Subcutaneous abdominal adipose tissue (tissue), 5 donors: Measurements from ENCODE around the gene PGM1.
A peak's percentile ranks its signal among the peaks of the same experiment; 100 is the strongest.

Experiments used
- H3K27ac ChIP-seq: one replicate; pipeline ENCODE4 v1.7.0; 2013; ENCODE audit warnings: low read depth, mild to moderate bottlenecking, inconsistent platforms, low read length, moderate library complexity
- H3K27me3 ChIP-seq, 5 donors: one replicate each; pipeline ENCODE4 v1.7.0; 2013; ENCODE audit warnings: low read length in 5 of 5, inconsistent platforms in 1 of 5; ENCODE audit not compliant: control insufficient read depth in 5 of 5, insufficient read depth in 4 of 5
- H3K36me3 ChIP-seq, 5 donors: one replicate each; pipeline ENCODE4 v1.7.0; 2013; ENCODE audit warnings: low read length in 5 of 5; ENCODE audit not compliant: control insufficient read depth in 5 of 5, insufficient read depth in 5 of 5
- H3K4me1 ChIP-seq, 5 donors: one replicate each; pipeline ENCODE4 v1.7.0; 2013; ENCODE audit warnings: low read length in 5 of 5, mild to moderate bottlenecking in 3 of 5, moderate library complexity in 1 of 5; ENCODE audit not compliant: control insufficient read depth in 5 of 5, insufficient read depth in 5 of 5
- H3K4me3 ChIP-seq, 5 donors: one replicate each; pipeline ENCODE4 v1.7.0; 2013; ENCODE audit warnings: low read length in 5 of 5, low read depth in 1 of 5
- H3K9ac ChIP-seq, 5 donors: one replicate each; pipeline ENCODE4 v1.7.0; 2013; ENCODE audit warnings: low read length in 5 of 5, mild to moderate bottlenecking in 4 of 5, moderate library complexity in 3 of 5
- H3K9me3 ChIP-seq, 5 donors: one replicate each; pipeline ENCODE4 v1.7.0; 2013; ENCODE audit warnings: low read length in 5 of 5; ENCODE audit not compliant: control insufficient read depth in 5 of 5
- donor health status: healthy.
- donor health status: healthy.
- donor health status: healthy.
- donor health status: healthy.
- donor health status: healthy.

PGM1 gene

DNA sequence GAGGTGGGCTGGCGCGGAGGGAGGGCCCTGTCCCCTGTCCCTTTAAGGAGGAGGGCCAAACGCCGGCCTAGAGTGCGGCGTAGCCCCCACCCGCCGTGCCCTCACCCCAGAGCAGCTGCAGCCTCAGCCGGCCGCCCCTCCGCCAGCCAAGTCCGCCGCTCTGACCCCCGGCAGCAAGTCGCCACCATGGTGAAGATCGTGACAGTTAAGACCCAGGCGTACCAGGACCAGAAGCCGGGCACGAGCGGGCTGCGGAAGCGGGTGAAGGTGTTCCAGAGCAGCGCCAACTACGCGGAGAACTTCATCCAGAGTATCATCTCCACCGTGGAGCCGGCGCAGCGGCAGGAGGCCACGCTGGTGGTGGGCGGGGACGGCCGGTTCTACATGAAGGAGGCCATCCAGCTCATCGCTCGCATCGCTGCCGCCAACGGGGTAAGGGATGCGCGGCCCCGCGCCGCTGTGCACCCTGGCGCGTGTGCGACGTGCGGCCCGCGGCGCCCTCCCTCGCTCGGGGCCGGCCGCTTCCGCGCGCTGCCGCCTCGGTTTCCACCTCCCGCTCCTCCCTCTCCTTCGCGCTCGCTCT is at the start of gene PGM1:
Gene PGM1 (plus strand): TSS at position 109 of the 583 bp plus-strand sequence. CDS start 78 bp downstream, at position 187.
- H3K4me3 ChIP-seq, result peak within 1 kb of the TSS; percentile 68 to 94 (median 88)
- H3K9me3 ChIP-seq, result no peaks in the 10 kb centered on the region
- peak within 1 kb of the TSS; percentile 87 to 94 (median 90) for H3K9ac ChIP-seq
- no peaks in the 10 kb centered on the region for H3K36me3 ChIP-seq
- no peaks in the 10 kb centered on the region for H3K27me3 ChIP-seq
- peaks cover 0 to 41% (median 33%) of the 10 kb centered on the region in 5 donors for H3K4me1 ChIP-seq
- H3K27ac ChIP-seq, result peak within 1 kb of the TSS; percentile 93

DNA sequence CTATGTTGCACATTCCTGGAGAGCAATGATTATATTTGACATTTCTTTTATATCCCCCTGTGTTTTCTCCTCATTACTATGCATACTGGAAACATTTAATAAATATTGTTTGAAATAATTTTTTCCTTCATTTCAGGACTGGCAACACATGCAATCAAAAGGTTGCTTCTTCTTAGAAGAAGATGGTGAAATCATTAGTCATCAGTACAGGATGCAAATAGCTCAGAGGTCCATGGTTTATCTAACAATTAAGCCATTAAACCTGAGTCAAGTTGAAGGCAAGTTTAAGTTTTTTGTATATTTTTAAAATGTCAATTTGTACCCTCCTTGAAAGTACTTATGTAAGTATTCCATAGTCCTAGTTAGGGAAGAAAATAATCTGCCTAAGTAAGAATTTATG is 47.4 kb upstream of the PGM1 start:
- Histone ChIP-seq H3K36me3 (peaks cover 0 to 3% (median 0%) of the 10 kb centered on the region in 5 donors), H3K27ac (no peak overlapping the region), H3K27me3 (no peaks in the 10 kb centered on the region), H3K9ac (no peak overlapping the region), H3K4me3 (no peak overlapping the region), H3K4me1 (peaks cover 0 to 6% (median 4%) of the 10 kb centered on the region in 5 donors), H3K9me3 (no peaks in the 10 kb centered on the region)

DNA sequence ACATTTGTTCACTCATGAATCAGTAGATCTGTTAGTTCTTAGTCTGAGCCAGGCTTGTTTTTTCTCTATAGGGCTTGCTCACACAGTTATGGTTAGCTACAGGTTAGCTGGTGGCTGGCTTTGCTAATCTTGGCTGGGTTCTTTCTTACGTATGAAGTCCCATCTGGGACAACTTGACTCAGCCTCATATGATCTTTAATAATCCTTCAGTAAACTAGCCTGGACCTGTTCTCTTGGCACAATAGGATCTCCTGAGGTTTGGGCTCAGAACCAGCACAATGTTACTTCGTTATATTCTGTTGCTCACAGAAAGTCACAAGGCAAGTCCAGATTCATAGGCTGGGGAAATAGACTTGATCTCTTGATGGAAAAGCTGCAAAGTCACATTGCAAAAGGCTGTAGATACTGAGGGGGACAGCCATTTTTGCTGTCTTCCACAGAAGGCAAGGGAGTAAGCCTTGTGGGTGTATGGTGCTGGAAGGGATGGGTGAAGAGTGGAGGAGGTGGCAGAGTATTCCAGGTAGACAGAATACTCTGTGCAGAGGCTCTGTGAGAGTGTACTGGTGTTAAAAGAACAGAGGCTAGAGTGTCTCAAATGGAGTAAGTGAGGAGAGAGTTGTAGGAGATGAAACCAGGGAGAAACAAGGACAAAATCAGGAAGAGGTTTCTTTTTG is 45.5 kb upstream of the PGM1 start:
- Histone ChIP-seq H3K36me3 (peaks cover 0 to 3% (median 0%) of the 10 kb centered on the region in 5 donors), H3K27ac (no peak overlapping the region), H3K4me1 (peaks cover 0 to 6% (median 4%) of the 10 kb centered on the region in 5 donors), H3K9ac (no peak overlapping the region), H3K4me3 (no peak overlapping the region), H3K9me3 (no peaks in the 10 kb centered on the region), H3K27me3 (no peaks in the 10 kb centered on the region)

DNA sequence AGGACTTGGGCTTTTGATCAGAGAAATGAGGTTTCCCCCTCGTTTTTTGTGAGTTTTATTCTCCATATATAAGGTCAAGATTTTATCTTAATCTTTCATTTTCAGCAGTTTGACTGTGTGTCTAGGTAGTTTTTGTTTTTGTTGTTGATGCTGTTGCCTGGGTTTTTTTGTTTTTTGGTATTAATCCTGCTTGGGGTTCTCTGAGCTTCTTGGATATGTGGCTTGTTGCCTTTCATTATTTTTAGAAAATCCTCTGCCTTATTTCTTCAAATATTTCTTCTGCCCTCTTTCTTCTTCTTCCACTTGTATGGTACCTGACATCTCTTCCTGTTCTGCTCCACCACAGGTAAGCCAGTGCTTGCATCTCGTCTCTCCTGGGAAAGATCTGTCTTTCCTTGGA is 44.9 kb upstream of the PGM1 start:
- Histone ChIP-seq H3K4me3 (no peak overlapping the region), H3K27ac (no peak overlapping the region), H3K9ac (no peak overlapping the region), H3K36me3 (peaks cover 0 to 3% (median 0%) of the 10 kb centered on the region in 5 donors), H3K9me3 (no peaks in the 10 kb centered on the region), H3K4me1 (peaks cover 0 to 6% (median 4%) of the 10 kb centered on the region in 5 donors), H3K27me3 (no peaks in the 10 kb centered on the region)

DNA sequence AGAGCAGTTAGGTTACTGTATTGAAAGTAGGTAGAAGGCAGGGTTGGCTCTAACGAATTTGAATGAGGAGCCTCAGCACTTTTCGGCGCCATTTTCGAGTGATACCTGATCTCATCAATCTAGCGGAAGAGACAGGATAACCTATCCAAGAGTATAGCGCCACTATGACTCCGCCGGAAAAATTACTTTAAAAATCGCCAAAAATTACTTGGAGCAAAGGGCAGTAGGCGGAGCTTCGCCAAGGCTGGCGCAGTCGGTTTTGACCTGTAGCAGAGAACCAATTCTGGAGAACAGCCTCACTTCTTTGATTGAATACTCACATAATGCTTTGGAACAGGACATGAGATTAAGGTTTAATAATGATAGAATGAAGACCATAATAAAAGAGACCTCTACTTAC is 44.3 kb upstream of the PGM1 start:
- H3K36me3 ChIP-seq, result peaks cover 0 to 3% (median 0%) of the 10 kb centered on the region in 5 donors
- H3K4me1 ChIP-seq, result peaks cover 0 to 6% (median 4%) of the 10 kb centered on the region in 5 donors
- H3K4me3 ChIP-seq, result no peak overlapping the region
- no peaks in the 10 kb centered on the region for H3K27me3 ChIP-seq
- H3K9me3 ChIP-seq, result no peaks in the 10 kb centered on the region
- H3K27ac ChIP-seq, result no peak overlapping the region
- no peak overlapping the region for H3K9ac ChIP-seq

DNA sequence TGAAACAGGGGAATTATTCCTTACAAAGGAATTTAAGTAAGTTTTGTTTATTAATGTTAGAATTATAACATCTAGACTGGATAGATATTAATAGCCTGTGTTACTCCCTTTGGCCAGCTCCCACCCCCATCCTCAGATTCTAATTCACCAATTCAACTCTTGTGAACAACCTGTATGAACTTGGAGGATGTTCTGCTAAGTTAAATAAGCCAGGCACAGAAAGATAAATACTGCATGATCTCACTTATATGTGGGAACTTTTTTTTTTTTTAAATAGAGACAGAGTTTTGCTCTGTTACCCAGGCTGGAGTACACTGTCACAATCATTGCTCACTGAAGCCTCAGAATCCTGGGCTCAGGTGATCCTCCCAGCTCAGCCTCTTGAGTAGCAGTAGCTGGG is 37.7 kb upstream of the PGM1 start:
- H3K27me3 ChIP-seq, result no peaks in the 10 kb centered on the region
- no peaks in the 10 kb centered on the region for H3K36me3 ChIP-seq
- no peaks in the 10 kb centered on the region for H3K4me1 ChIP-seq
- no peak overlapping the region for H3K9ac ChIP-seq
- H3K27ac ChIP-seq, result no peak overlapping the region
- H3K4me3 ChIP-seq, result no peak overlapping the region
- no peaks in the 10 kb centered on the region for H3K9me3 ChIP-seq

DNA sequence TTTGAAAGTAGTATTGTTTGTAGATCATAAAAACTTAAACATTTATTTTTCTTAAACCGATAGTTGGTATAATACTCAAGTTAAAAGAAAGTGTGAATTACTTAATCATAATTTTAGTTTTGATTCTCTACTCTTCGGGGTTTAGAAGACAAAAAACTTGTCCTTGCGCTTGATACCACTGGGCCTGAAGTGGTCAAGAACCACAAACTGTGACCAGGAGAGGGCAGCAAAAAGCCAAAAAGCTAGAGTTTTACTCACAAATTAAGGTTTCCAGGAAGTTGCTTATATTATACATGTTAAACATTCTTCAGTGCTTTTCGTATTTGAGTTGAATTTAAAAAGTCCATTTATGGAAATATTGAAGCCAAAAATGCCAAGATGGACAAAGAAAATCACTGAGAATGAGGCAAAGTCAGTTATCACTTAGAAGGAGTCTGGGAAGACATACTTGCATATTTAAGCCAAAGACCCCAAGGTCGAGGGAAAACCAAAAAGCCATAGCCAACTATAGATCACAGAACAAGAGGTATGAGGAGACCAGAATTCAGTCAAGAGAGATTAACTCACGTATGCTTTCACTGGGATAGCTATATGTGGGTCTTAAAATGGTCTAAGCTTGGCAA is 35.7 kb upstream of the PGM1 start:
- H3K36me3 ChIP-seq, result no peaks in the 10 kb centered on the region
- H3K27me3 ChIP-seq, result no peaks in the 10 kb centered on the region
- H3K27ac ChIP-seq, result no peak overlapping the region
- no peak overlapping the region for H3K4me3 ChIP-seq
- H3K9me3 ChIP-seq, result no peaks in the 10 kb centered on the region
- no peaks in the 10 kb centered on the region for H3K4me1 ChIP-seq
- no peak overlapping the region for H3K9ac ChIP-seq

DNA sequence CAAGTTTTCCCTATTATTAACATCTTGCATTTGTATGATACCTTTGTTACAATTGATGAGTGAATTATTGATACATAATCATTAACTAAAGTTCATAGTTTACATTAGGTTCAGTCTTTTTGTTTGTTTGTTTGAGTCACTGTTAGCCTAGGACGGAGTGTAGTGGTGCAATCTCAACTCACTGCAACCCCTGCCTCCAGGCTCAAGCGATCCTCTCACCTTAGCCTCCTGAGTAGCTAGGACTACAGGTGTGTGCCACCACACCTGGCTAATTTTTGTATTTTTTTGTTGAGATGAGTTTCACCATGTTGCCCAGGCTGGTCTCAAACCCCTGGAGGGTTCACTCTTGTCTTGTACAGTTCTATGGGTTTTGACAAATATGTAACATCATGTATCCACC is 33.9 kb upstream of the PGM1 start:
- no peak overlapping the region for H3K9ac ChIP-seq
- H3K27ac ChIP-seq, result no peak overlapping the region
- no peaks in the 10 kb centered on the region for H3K27me3 ChIP-seq
- H3K4me3 ChIP-seq, result no peak overlapping the region
- H3K4me1 ChIP-seq, result no peaks in the 10 kb centered on the region
- H3K36me3 ChIP-seq, result no peaks in the 10 kb centered on the region
- H3K9me3 ChIP-seq, result no peaks in the 10 kb centered on the region

DNA sequence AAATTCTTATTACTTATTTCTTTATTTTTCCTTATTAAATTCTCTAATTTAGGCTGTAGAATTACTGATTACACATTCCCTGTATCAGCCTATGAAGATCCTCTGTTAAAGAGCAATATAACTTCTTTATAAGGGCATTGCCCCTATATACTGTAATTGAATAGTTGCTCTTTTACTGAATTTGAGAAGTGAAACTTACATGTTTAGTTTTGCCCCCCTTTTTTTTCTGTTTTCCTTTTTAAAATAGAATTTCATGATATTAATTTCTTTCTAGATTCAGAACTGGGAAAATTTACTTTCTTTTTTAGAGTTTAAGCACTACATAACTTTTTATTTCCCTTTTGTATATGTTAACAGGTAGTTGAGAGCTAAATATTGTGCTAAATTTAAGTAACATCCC is 29.5 kb upstream of the PGM1 start:
- H3K9me3 ChIP-seq, result no peaks in the 10 kb centered on the region
- H3K4me3 ChIP-seq, result no peak overlapping the region
- H3K36me3 ChIP-seq, result no peaks in the 10 kb centered on the region
- no peaks in the 10 kb centered on the region for H3K27me3 ChIP-seq
- no peak overlapping the region for H3K27ac ChIP-seq
- peak overlapping the region in 1 of 5 donors; percentile 12 for H3K9ac ChIP-seq
- H3K4me1 ChIP-seq, result no peaks in the 10 kb centered on the region

DNA sequence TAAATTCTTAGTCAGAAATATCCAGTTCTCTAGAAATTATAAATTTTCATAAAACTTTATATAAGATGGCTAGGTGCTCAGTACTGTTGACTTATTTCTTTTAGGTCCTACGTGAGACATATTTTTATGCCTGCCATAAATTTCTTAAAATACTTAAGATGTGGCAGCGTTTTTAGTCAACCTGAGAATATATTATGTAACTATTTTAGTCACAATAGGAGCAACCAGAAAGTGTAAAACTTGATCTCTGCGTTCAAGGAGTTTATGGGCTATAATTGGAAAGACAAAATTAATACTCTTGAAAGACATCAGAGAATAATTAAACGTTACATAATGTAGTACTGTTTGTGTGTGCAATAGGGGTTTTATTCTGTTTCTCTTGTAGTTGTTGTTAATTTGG is 24.1 kb upstream of the PGM1 start:
- peaks cover 0 to 4% (median 0%) of the 10 kb centered on the region in 5 donors for H3K36me3 ChIP-seq
- H3K27me3 ChIP-seq, result no peaks in the 10 kb centered on the region
- no peaks in the 10 kb centered on the region for H3K9me3 ChIP-seq
- no peaks in the 10 kb centered on the region for H3K4me1 ChIP-seq
- H3K27ac ChIP-seq, result no peak overlapping the region
- H3K4me3 ChIP-seq, result no peak overlapping the region
- H3K9ac ChIP-seq, result no peak overlapping the region
